Left kidney (tissue), 2 donors: Measurements from ENCODE around the gene CP. TPM values are rescaled to one million over a fixed set of nuclear protein-coding genes. Genes with fewer than 3 reads are reported as not detected.

Experiments
- DNase-seq: peaks from one replicate; pipeline ENCODE4 v3.0.0-alpha.2; 2013
- polyA plus RNA-seq: library from polyadenylated mRNA; unstranded; fragments of 120-200 nt; gene quantifications from one replicate; pipeline ENCODE4 v1.2.1, GENCODE V29; 2013; ENCODE audit not compliant: insufficient read length

The CP gene
- polyA plus RNA-seq, 1 donor = 0.70 TPM

GRCh38 chr3:149186219-149186618 lies 35.4 kb downstream of the CP start:
- DNase-seq = no peak

GRCh38 chr3:149181182-149181581 lies 40.4 kb downstream of the CP start:
- no peak for DNase-seq

GRCh38 chr3:149180057-149180573 lies 41.5 kb downstream of the CP start:
- DNase-seq = peak; percentile 22

- no peak for DNase-seq
Observed at GRCh38 chr3:149179220-149179619, 42.4 kb downstream of the CP start.

- DNase-seq = no peak
Observed at GRCh38 chr3:149177122-149177521, 44.5 kb downstream of the CP start.

GRCh38 chr3:149174901-149175300 lies 46.7 kb downstream of the CP start:
- peak; percentile 50 for DNase-seq

GRCh38 chr3:149170672-149171071 lies 51.0 kb downstream of the CP start:
- DNase-seq = no peak

- DNase-seq = no peak
Observed at GRCh38 chr3:149167898-149168297, 53.7 kb downstream of the CP start.

GRCh38 chr3:149163066-149163465 lies 58.6 kb downstream of the CP start:
- no peak for DNase-seq

- DNase-seq = no peak
Observed at GRCh38 chr3:149162007-149162406, 59.6 kb downstream of the CP start.

- no peak for DNase-seq
Observed at GRCh38 chr3:149160754-149161300, 60.8 kb downstream of the CP start.

- no peak for DNase-seq
Observed at GRCh38 chr3:149153402-149153801, 68.2 kb downstream of the CP start.

GRCh38 chr3:149152420-149152819 lies 69.2 kb downstream of the CP start:
- DNase-seq = no peak

- peak; percentile 24 for DNase-seq
Observed at GRCh38 chr3:149151843-149152242, 69.8 kb downstream of the CP start.

GRCh38 chr3:149150436-149150835 lies 71.2 kb downstream of the CP start:
- DNase-seq = no peak

GRCh38 chr3:149145974-149146373 lies 75.7 kb downstream of the CP start:
- DNase-seq = no peak

GRCh38 chr3:149145356-149145755 lies 76.3 kb downstream of the CP start:
- no peak for DNase-seq

- DNase-seq = no peak
Observed at GRCh38 chr3:149142682-149143081, 78.9 kb downstream of the CP start.

GRCh38 chr3:149134575-149134974 lies 87.1 kb downstream of the CP start:
- DNase-seq = peak; percentile 28

GRCh38 chr3:149131589-149131988 lies 90.0 kb downstream of the CP start:
- DNase-seq = no peak

GRCh38 chr3:149129326-149130205 lies 92.1 kb downstream of the CP start, which contains the start of gene HPS3:
HPS3 (plus strand) TSS chr3:149129638; CDS start chr3:149129724, 86 bp downstream.
- DNase-seq = peak; percentile 92

GRCh38 chr3:149128821-149129220 lies 92.8 kb downstream of the CP start:
- no peak for DNase-seq
